Transverse colon (tissue), 4 donors: ENCODE results near the gene ITGB8. TPM values are rescaled to one million over a fixed set of nuclear protein-coding genes. Genes with fewer than 3 reads are reported as not detected.

Experiments
- DNase-seq: peaks from one replicate; pipeline ENCODE4 v3.0.0-alpha.2; 2019
- H3K27ac ChIP-seq, 4 donors: fragments of 200-600 bp; sonication (generic); 2 replicates each; pipeline ENCODE4 v1.5.1; 2016 to 2018; ENCODE audit warnings: inconsistent platforms in 4 of 4
- H3K27me3 ChIP-seq: fragments of 200-600 bp; sonication (generic); 2 replicates; pipeline ENCODE4 v1.5.1; 2017; ENCODE audit warnings: inconsistent platforms
- H3K36me3 ChIP-seq, 4 donors: fragments of 200-600 bp; sonication (generic); 2 replicates each; pipeline ENCODE4 v1.5.1; 2017 to 2019; ENCODE audit warnings: inconsistent platforms in 4 of 4
- H3K4me1 ChIP-seq, 4 donors: fragments of 200-600 bp; sonication (generic); 2 replicates each; pipeline ENCODE4 v1.5.1; 2017 to 2020; ENCODE audit warnings: inconsistent platforms in 4 of 4
- H3K4me3 ChIP-seq, 4 donors: fragments of 200-600 bp; sonication (generic); 1 replicate in 1 of 4; 2 replicates in 3 of 4; pipeline versions ENCODE4 v1.5.1 to v1.6.1; 2017 to 2019; ENCODE audit warnings: inconsistent platforms in 4 of 4
- H3K9me3 ChIP-seq, 2 donors: fragments of 200-600 bp; sonication (generic); 2 replicates each; pipeline ENCODE4 v1.5.1; 2017 to 2019; ENCODE audit warnings: inconsistent platforms in 2 of 2
- EP300 ChIP-seq: sonication (generic); formaldehyde crosslinking; IDR thresholded peaks from one replicate; pipeline ENCODE4 v1.6.1; 2017; ENCODE audit warnings: antibody characterized with exemption, low read depth
- POLR2A ChIP-seq: fragments of 450-650 bp; IDR thresholded peaks from one replicate; pipeline ENCODE4 v1.6.1; 2016; ENCODE audit warnings: antibody characterized with exemption, mild to moderate bottlenecking, moderate library complexity
- POLR2AphosphoS5 ChIP-seq, 3 donors: sonication (generic); formaldehyde crosslinking; IDR thresholded peaks; one replicate each; pipeline ENCODE4 v1.6.1; 2016; ENCODE audit warnings: antibody characterized with exemption in 3 of 3
- WGBS, 2 donors: methylation state at CpG; one replicate each; pipeline ENCODE4 v1.1.5; 2018; ENCODE audit warnings: low coverage in 1 of 2; 5-methylcytosine and 5-hydroxymethylcytosine counted together
- in situ Hi-C, 4 donors: fragments of 200-750 bp; cut with MboI; loops; one replicate each; pipeline versions ENCODE4 v1.15.0 to v1.15.1; 2017; ENCODE audit warnings: low sequenced_read_pairs in 3 of 4, low pct_ligation_motif_present in 1 of 4, low pct_unique_long_range_greater_than_20kb in 1 of 4
- intact Hi-C: fragments of 100-400 bp; cut with DNase I; formaldehyde crosslinking; loops from one replicate; pipeline ENCODE4 v1.15.1; 2023; ENCODE audit warnings: low total_unique reads
- total RNA-seq, 4 donors: library from RNA; depleted of rRNA; stranded (reverse); fragments of >200 nt; gene quantifications; one replicate each; pipeline ENCODE4 v1.1.0, GENCODE V29; 2016
- TF ChIP-seq, protein P1 (sequence below), 5 experiments: fragments of 200-600 bp in 3 of 5; fragments of 450-650 bp in 2 of 5; sonication (generic) in 3 of 5; IDR thresholded peaks; 1 replicate in 2 of 5; 2 replicates in 3 of 5; pipeline ENCODE4 v1.5.1; 2016 to 2017; ENCODE audit warnings: antibody characterized with exemption in 5 of 5, inconsistent platforms in 3 of 5, mild to moderate bottlenecking in 2 of 5, moderate library complexity in 1 of 5

ITGB8 gene
- total RNA-seq, 4 donors from 2014 or later, result 3.0 to 14.0 (median 8.6) TPM

GRCh38 chr7:20343941-20344340 lies 13.2 kb downstream of the ITGB8 start:
- TF ChIP-seq, protein P1, sequence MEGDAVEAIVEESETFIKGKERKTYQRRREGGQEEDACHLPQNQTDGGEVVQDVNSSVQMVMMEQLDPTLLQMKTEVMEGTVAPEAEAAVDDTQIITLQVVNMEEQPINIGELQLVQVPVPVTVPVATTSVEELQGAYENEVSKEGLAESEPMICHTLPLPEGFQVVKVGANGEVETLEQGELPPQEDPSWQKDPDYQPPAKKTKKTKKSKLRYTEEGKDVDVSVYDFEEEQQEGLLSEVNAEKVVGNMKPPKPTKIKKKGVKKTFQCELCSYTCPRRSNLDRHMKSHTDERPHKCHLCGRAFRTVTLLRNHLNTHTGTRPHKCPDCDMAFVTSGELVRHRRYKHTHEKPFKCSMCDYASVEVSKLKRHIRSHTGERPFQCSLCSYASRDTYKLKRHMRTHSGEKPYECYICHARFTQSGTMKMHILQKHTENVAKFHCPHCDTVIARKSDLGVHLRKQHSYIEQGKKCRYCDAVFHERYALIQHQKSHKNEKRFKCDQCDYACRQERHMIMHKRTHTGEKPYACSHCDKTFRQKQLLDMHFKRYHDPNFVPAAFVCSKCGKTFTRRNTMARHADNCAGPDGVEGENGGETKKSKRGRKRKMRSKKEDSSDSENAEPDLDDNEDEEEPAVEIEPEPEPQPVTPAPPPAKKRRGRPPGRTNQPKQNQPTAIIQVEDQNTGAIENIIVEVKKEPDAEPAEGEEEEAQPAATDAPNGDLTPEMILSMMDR (IDR thresholded peaks at IDR 0.05), result no peak
- no peak for TF ChIP-seq EP300
- intact Hi-C loops, result no loop called here
- in situ Hi-C loops, result loop anchor here in 1 of 4 donors (25.0 kb wide), 1 partner anchor 582 kb away; the partner anchor contains the start of gene TMEM196
- Histone ChIP-seq H3K4me1 (peaks cover 0 to 5% (median 2%) of the 10 kb centered on the region in 4 donors), H3K9me3 (no peaks in the 10 kb centered on the region), H3K36me3 (no peaks in the 10 kb centered on the region), H3K27ac (no peak overlapping the region), H3K4me3 (no peak overlapping the region), H3K27me3 (no peaks in the 10 kb centered on the region)
- WGBS, 2 donors, result 30 to 44% methylated on average over 2 of the region's 2 CpGs
- DNase-seq, result no peak

GRCh38 chr7:20344396-20344795 lies 13.7 kb downstream of the ITGB8 start:
- TF ChIP-seq, protein P1 (IDR thresholded peaks at IDR 0.05), result no peak
- TF ChIP-seq POLR2A (no peak), EP300 (no peak)
- in situ Hi-C loops, result loop anchor here in 1 of 4 donors (25.0 kb wide), 1 partner anchor 582 kb away; the partner anchor contains the start of gene TMEM196
- DNase-seq, result no peak
- intact Hi-C loops, result no loop called here
- Histone ChIP-seq H3K27me3 (no peaks in the 10 kb centered on the region), H3K36me3 (no peaks in the 10 kb centered on the region), H3K27ac (no peak overlapping the region), H3K9me3 (no peaks in the 10 kb centered on the region), H3K4me3 (no peak overlapping the region), H3K4me1 (peaks cover 0 to 5% (median 2%) of the 10 kb centered on the region in 4 donors)
- WGBS, 2 donors, result 97 to 98% methylated on average over 4 of the region's 4 CpGs

- Histone ChIP-seq H3K4me3 (no peak overlapping the region), H3K4me1 (peaks cover 0 to 17% (median 7%) of the 10 kb centered on the region in 4 donors), H3K27me3 (no peaks in the 10 kb centered on the region), H3K36me3 (no peaks in the 10 kb centered on the region), H3K9me3 (no peaks in the 10 kb centered on the region), H3K27ac (no peak overlapping the region)
- no peak for DNase-seq
- WGBS, 2 donors, result 87 to 95% methylated on average over 3 to 4 of the region's 4 CpGs
- no peak for TF ChIP-seq EP300
- TF ChIP-seq POLR2A, result no peak
- TF ChIP-seq POLR2AphosphoS5 (IDR thresholded peaks at IDR 0.05), result no peak
- TF ChIP-seq, protein P1 (IDR thresholded peaks at IDR 0.05), result no peak
- intact Hi-C loops (no loop called here), in situ Hi-C loops (loop anchor here in 1 of 4 donors (25.0 kb wide), 1 partner anchor 584 kb away; the partner anchor contains the start of gene TMEM196)
Observed at GRCh38 chr7:20346577-20346976, 15.9 kb downstream of the ITGB8 start.

DNA sequence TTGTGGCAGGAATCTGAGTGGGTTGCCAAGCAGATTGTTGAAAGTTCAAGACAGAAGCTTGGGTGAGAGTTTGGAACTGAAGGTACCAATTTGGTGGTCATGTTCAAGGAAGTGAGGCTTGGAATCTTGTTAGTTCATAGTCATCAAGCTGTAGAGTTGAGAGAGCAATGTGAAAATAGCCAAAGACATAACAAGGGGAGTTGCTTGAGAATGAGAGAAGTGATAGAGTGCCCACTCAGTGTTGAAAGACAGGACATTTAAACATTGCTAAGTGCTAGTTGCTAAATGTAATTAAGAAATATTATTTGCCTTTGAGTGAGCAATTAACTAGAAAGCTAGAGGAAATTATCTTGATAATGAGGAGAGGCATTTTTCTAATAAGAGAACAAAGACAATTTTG lies 17.0 kb downstream of the ITGB8 start:
- no peaks in the 10 kb centered on the region for H3K36me3 ChIP-seq
- no peaks in the 10 kb centered on the region for H3K9me3 ChIP-seq
- H3K27me3 ChIP-seq, result no peaks in the 10 kb centered on the region
- DNase-seq, result no peak
- in situ Hi-C loops (loop anchor here in 1 of 4 donors (25.0 kb wide), 1 partner anchor 585 kb away; the partner anchor contains the start of gene TMEM196), intact Hi-C loops (no loop called here)
- H3K27ac ChIP-seq, result no peak overlapping the region
- TF ChIP-seq, protein P1 (IDR thresholded peaks at IDR 0.05), result no peak
- TF ChIP-seq POLR2AphosphoS5 (IDR thresholded peaks at IDR 0.05) (no peak), EP300 (no peak), POLR2A (no peak)
- H3K4me3 ChIP-seq, result no peak overlapping the region
- peaks cover 0 to 24% (median 11%) of the 10 kb centered on the region in 4 donors for H3K4me1 ChIP-seq
